HFFc6 (cell line): ENCODE measurements around the gene TEKT3. TPM values are rescaled to one million over a fixed set of nuclear protein-coding genes. Genes with fewer than 3 reads are reported as not detected.

Source experiments
- DNase-seq: peaks from one replicate; pipeline ENCODE4 v3.0.0-alpha.2; 2018
- H3K27ac Mint-ChIP-seq: 2 replicates; pipeline ENCODE4 v1.8.0; 2020; ENCODE audit warnings: mild to moderate bottlenecking, mixed read lengths
- H3K27me3 Mint-ChIP-seq: 2 replicates; pipeline ENCODE4 v1.8.0; 2021; ENCODE audit warnings: mild to moderate bottlenecking, moderate library complexity, mixed read lengths; ENCODE audit not compliant: insufficient read depth
- H3K36me3 Mint-ChIP-seq: 2 replicates; pipeline ENCODE4 v1.8.0; 2021; ENCODE audit warnings: low read depth, mixed read lengths
- H3K4me1 Mint-ChIP-seq: 2 replicates; pipeline ENCODE4 v1.8.0; 2020; ENCODE audit warnings: low read depth, mixed read lengths
- H3K4me3 Mint-ChIP-seq: 2 replicates; pipeline ENCODE4 v1.8.0; 2020; ENCODE audit warnings: mild to moderate bottlenecking, moderate library complexity, mixed read lengths
- H3K9me3 Mint-ChIP-seq: 2 replicates; pipeline ENCODE4 v1.8.0; 2020; ENCODE audit warnings: mild to moderate bottlenecking, mixed read lengths
- CTCF ChIP-seq: fragments of 200-600 bp; sonication (generic); IDR thresholded peaks from 2 replicates; pipeline ENCODE4 v1.5.0; 2021; ENCODE audit warnings: antibody characterized with exemption, mild to moderate bottlenecking
- total RNA-seq, 6 experiments: library from RNA; stranded (reverse); fragmentation: NEBNext Ultra II Directional; extraction: Animal tissue kit (Norgen Biotek cat#: 25700); gene quantifications; 2 replicates in 1 of 6; 3 replicates in 5 of 6; pipeline ENCODE4 v1.2.3, GENCODE V29; 2021

TEKT3 gene
- total RNA-seq, 6 experiments from 2014 or later, result not detected

GRCh38 chr17:15309236-15309635 is 32.2 kb downstream of the TEKT3 start:
- no peak for DNase-seq
- peaks cover 13% of the 10 kb centered on the region for H3K27me3 Mint-ChIP-seq
- peaks cover 17% of the 10 kb centered on the region for H3K4me1 Mint-ChIP-seq
- no peaks in the 10 kb centered on the region for H3K36me3 Mint-ChIP-seq
- no peak overlapping the region for H3K4me3 Mint-ChIP-seq
- H3K9me3 Mint-ChIP-seq, result no peaks in the 10 kb centered on the region
- H3K27ac Mint-ChIP-seq, result no peak overlapping the region
- no peak for TF ChIP-seq CTCF

- Mint-ChIP-seq H3K27ac (no peak overlapping the region), H3K4me3 (no peak overlapping the region), H3K4me1 (peaks cover 17% of the 10 kb centered on the region), H3K9me3 (no peaks in the 10 kb centered on the region), H3K36me3 (no peaks in the 10 kb centered on the region), H3K27me3 (peaks cover 11% of the 10 kb centered on the region)
- no peak for TF ChIP-seq CTCF
- DNase-seq, result no peak
These were observed 32.6 kb downstream of the TEKT3 start for GRCh38 chr17:15308758-15309157.

DNA sequence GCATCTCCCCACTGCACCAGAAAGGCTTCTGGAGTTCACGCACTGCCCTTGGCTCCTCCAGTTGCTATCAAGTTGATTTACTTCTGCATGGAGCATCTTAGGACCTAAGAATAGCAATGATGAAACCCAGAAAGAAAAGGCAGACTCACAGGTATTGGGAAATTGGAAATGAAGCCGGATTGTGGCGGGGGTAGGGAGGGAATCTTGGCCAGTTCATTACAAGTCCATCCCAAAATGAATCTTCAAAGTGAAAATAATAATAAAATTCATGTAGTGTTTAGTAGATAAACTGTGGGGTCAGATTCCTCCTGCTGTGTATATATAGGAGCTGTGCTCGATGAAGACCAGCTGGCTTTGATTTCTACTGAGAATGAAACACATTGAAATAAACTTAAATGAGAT is 33.7 kb downstream of the TEKT3 start:
- TF ChIP-seq CTCF, result no peak
- Mint-ChIP-seq H3K4me3 (no peak overlapping the region), H3K27ac (no peak overlapping the region), H3K36me3 (no peaks in the 10 kb centered on the region), H3K9me3 (no peaks in the 10 kb centered on the region), H3K4me1 (peaks cover 17% of the 10 kb centered on the region), H3K27me3 (peaks cover 9% of the 10 kb centered on the region)
- DNase-seq, result no peak

DNA sequence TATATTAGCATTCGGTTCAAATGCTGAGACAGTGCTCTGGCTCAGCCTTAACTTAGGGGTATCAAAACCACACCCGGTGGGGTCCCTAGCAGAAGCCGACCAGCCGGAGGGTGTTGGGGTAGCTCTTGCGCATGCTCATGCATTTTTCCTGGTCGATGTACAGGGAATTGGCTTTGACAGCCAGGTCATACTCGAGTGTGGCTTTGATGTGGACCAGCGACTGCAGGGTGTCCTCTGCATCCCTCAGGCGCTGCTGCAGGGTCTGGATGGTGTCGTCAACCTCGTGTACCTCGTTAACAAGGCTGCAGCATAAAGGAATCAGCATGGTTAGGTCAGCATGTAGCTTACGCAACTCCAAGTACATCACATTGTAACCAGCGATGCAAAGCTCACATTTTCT is 37.5 kb downstream of the TEKT3 start:
- no peak for TF ChIP-seq CTCF
- no peaks in the 10 kb centered on the region for H3K36me3 Mint-ChIP-seq
- no peak overlapping the region for H3K4me3 Mint-ChIP-seq
- H3K27me3 Mint-ChIP-seq, result peaks cover 2% of the 10 kb centered on the region; the same call in 1 of the 2 replicates
- H3K4me1 Mint-ChIP-seq, result peaks cover 17% of the 10 kb centered on the region
- DNase-seq, result no peak
- H3K27ac Mint-ChIP-seq, result no peak overlapping the region
- H3K9me3 Mint-ChIP-seq, result no peaks in the 10 kb centered on the region

DNA sequence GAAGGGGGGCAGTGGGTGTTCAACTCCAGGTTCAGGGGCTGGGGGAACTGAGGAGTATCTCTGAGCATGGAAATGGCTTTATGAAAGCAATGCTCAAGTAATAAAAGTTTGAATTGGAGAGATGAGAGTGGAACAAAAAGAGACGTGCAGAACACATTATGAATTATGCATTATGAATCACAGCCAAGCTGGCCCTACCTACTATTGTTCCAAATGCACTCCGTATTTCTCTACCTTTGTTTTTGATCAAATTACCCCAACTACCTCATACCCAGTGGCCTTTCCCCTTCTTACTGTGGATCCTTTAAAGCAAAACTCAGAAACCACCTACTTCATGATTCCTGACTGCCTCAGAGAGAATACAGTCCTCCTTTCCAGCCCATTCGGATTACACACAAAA is 38.1 kb downstream of the TEKT3 start:
- Mint-ChIP-seq H3K27ac (no peak overlapping the region), H3K9me3 (no peaks in the 10 kb centered on the region), H3K4me1 (peaks cover 19% of the 10 kb centered on the region), H3K27me3 (peaks cover 2% of the 10 kb centered on the region; the same call in 1 of the 2 replicates), H3K36me3 (no peaks in the 10 kb centered on the region), H3K4me3 (no peak overlapping the region)
- no peak for DNase-seq
- TF ChIP-seq CTCF, result no peak

DNA sequence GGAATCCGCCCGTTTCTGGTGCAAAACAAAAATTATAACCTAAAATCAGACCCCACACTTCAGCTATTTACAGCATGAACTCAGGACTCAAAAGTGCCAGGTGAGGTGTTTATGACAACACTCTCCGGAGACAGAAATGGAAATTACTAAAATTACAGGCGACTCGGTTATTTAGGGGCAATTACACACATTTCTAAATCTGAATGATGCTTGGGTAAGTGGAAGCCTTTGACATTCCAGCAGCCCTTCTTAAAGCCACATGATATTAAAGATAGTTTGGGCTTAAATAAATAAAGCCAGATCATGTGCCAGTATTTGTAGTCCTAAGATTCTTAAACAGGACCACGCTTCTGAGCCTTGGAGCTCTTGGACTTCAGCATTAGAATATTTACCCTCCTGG is 39.6 kb downstream of the TEKT3 start:
- Mint-ChIP-seq H3K9me3 (no peaks in the 10 kb centered on the region), H3K36me3 (no peaks in the 10 kb centered on the region), H3K27me3 (peaks cover 2% of the 10 kb centered on the region; the same call in 1 of the 2 replicates)

More for the DNA sequence above, 39.6 kb downstream of the TEKT3 start:
- H3K4me1 Mint-ChIP-seq, result peaks cover 21% of the 10 kb centered on the region
- no peak overlapping the region for H3K4me3 Mint-ChIP-seq
- no peak for DNase-seq
- TF ChIP-seq CTCF, result no peak
- H3K27ac Mint-ChIP-seq, result no peak overlapping the region
